GM21529 (cell line): ENCODE measurements around the gene ALG12.

ENCODE experiments used
- ATAC-seq: cut with Tn5 transposase; IDR thresholded peaks from one replicate; pipeline ENCODE4 v1.9.1; 2021; ENCODE audit not compliant: unreplicated experiment

The ALG12 gene

GRCh38 chr22:49958366-49958921, 40.2 kb upstream of the ALG12 start:
- ATAC-seq, result no peak

- ATAC-seq, result no peak
These were observed 39.7 kb upstream of the ALG12 start for GRCh38 chr22:49957826-49958365.

GRCh38 chr22:49956914-49957825, 38.9 kb upstream of the ALG12 start:
- no peak for ATAC-seq

GRCh38 chr22:49956418-49956770, 38.2 kb upstream of the ALG12 start:
- no peak for ATAC-seq

- ATAC-seq, result no peak
These were observed 37.6 kb upstream of the ALG12 start for GRCh38 chr22:49955581-49956417.

GRCh38 chr22:49954991-49955580, 36.8 kb upstream of the ALG12 start:
- ATAC-seq, result no peak

GRCh38 chr22:49954354-49954753, 36.1 kb upstream of the ALG12 start:
- ATAC-seq, result no peak

- ATAC-seq, result no peak
These were observed 35.6 kb upstream of the ALG12 start for GRCh38 chr22:49953680-49954344.

GRCh38 chr22:49953027-49953679, 34.9 kb upstream of the ALG12 start:
- no peak for ATAC-seq

GRCh38 chr22:49951986-49952896, 34.0 kb upstream of the ALG12 start:
- ATAC-seq, result no peak

- ATAC-seq, result no peak
These were observed 33.4 kb upstream of the ALG12 start for GRCh38 chr22:49951678-49951985.

- no peak for ATAC-seq
These were observed 32.9 kb upstream of the ALG12 start for GRCh38 chr22:49951000-49951677.

- no peak for ATAC-seq
These were observed 32.3 kb upstream of the ALG12 start for GRCh38 chr22:49950396-49950994.

- ATAC-seq, result no peak
These were observed 31.7 kb upstream of the ALG12 start for GRCh38 chr22:49949914-49950292.

- no peak for ATAC-seq
These were observed 31.0 kb upstream of the ALG12 start for GRCh38 chr22:49948958-49949913.

- no peak for ATAC-seq
These were observed 30.1 kb upstream of the ALG12 start for GRCh38 chr22:49948116-49948957.
